HG02981 (cell line): ENCODE results near the gene ANKRD33B.
"Not testable (repeated sequence)": the region's sequence is repeated elsewhere in the genome, so short reads cannot be mapped to it uniquely, and the experiment has no call there.

Experiments
- ATAC-seq: cut with Tn5 transposase; IDR thresholded peaks from one replicate; pipeline ENCODE4 v1.9.1; 2021; ENCODE audit warnings: mild to moderate bottlenecking, moderate library complexity; ENCODE audit not compliant: unreplicated experiment

ANKRD33B gene

DNA sequence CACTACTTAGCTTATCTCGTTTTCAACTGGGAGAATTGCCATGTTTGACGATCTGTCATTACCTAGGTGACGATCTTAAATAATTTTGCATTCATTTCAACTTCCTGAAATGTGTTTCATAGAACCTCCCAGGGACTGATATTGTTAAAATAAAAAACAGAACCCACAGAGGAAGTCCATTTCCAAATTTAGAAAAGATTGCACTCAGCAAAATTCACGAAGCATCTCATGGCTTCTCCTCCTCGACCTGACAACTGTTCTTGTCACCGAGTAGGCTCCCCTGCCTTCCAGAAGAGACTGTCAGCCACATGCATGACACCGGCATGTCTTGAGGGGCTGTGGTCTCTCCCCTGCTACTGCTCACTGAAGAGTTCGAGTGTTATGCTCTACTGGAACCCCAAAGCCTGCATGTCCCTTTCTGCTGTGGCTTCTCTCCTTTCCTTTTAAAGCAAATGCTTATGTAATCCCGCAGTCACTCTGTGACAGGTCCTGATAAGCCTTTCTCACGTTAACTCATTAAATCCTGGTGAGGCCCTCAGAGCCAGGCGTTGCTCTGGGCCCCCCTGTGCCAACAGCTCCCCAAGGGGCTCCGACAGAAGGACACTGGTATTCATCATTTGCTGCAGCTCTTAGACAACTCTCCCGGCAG, 26.8 kb upstream of the ANKRD33B start:
- no peak for ATAC-seq

GRCh38 chr5:10537624-10538023, 26.2 kb upstream of the ANKRD33B start:
- no peak for ATAC-seq

DNA sequence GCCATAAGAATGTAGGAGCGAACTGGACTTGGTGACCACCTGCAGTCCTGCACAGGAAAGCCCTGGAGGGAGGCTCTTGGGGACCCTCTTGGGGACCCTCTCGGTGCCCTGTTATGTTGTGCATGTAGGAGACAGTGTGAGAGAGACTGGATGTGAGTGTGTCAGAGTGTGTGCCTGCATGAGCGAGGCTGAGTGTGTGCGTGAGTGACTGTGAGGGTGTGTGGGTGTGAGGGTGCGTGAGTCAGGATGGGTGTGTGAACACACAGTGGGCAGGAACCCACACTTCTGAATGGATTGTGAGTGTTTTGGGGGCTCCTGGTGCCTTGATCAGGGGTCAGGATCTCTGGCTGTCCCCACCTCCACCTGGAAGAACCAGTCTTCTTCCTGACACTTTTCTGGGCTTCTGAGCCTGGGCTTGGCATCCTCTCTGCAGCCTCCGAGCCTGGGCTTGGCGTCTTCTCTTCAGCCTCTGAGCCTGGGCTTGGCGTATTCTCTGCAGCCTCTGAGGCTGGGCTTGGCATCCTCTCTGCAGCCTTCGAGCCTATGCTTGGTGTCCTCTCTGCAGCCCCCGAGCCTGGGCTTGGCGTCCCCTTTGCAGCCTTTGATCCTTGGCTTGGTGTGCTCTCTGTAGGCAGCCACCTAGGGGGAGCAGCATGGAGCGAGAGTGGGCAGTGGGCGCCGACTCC, 25.6 kb upstream of the ANKRD33B start:
- ATAC-seq = no peak

DNA sequence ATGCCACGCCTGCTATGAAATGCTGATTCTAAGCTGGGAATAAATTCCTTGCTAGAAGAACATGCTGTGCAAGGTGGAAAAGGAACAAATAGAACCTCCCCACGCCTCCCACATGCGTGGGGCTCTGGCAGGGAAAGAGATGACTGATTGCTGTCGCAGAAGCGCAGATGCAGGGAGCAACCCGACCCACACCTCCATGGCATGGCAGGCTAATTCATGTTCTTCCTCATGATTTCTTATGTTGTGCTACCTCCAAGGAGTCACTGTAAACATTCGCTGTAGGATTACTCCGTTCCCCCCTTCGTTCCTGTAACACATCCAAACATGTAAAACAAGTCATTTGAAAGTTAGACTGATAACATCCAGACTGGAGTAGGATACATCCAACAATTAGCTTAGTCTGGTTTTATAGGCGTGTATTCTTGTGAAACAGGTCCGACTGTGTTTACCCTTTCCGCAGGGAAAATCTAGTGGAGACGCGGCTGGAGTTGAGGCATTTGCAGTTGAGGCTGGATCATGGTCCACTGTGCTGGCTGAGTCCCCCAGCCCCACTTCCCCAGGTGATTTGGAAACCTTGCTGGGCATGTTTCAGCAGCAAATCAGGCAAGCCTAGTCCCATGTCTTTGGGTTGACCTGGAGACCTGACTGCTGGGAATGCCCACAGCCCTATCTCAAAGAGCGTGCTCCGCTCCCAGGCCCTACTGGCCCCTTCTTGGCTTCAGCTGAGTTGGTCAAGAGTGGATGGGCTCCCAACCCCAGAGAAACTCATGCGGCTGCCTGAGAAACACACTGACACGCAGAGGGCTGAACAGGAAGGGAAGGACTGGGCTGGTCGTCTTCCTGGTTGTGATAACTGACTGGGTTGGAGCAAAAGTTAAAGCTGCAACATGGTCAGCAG, 24.8 kb upstream of the ANKRD33B start:
- no peak for ATAC-seq

DNA sequence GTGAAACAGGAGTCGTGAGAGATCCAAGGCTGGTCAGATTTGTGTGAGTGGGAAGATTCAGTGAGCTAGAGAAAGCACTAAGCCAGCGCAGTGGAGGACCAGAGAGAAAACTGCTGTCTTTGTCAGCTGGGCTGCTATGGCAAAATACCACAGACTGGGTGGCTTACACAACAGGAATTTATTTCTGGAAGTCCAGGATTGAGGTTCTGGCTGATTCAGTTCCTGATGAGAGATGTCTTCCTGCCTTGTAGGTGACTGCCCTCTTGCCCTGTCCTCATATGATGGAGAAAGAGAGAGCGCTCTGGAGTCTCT, 24.2 kb upstream of the ANKRD33B start:
- ATAC-seq = no peak

- no peak for ATAC-seq
These were observed 23.8 kb upstream of the ANKRD33B start for GRCh38 chr5:10540036-10540544.

DNA sequence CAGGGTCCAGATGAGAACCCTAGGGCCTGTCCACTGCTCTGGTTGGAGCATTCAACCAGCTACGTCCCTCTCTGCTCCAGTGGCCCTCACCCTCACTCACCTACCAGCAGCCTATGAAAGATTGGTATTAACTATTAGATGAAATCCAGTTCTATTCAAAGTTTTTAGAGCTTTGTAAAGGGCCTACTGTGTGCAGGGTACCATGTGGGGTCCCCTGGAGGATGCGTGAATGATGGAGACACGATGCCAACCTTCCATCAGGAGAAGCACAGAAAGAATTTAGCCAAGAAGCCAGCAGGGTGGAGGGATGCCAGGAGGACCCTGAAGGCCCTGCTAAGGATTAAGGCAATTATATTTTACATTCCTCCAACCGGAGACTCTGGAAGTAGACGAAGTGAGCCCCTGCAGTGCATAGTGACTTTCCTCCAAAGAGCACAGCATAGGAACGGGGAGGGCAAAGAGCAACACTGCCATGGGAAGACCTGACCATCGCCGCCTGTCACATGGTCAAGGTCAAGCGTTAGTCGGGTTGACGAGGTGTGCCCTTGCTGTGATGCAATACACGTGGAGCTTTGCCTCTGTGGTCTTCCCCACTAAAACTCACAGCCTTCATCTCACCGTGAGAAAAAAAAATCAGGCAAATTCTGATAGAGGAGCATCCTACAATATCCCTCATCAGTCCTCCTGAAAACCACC, 22.8 kb upstream of the ANKRD33B start:
- ATAC-seq = no peak

DNA sequence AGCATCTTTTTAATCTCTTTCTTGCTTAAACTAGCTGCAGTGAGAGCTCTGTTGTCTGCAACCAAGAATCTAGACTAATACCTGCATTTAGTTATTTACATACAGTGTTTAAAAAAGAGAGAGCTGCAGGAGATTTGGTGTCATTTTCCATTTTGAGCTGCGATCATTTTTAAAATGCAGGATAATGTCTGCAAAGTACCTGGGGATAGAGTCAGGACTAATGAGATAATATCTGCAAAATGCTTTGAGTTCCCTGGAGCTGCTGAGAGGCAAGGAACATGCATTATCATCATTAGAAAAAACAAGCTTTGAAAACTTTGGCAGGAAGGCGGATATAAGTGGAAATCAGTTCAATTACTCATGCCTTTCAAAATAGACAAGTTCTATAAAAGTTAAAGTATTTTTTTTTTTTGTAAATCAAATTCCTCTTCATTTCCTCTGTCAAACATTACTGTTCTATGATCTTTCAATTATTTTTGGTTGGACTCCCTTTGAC, 21.8 kb upstream of the ANKRD33B start:
- no peak for ATAC-seq

GRCh38 chr5:10543585-10544040, 20.3 kb upstream of the ANKRD33B start:
- ATAC-seq = no peak

GRCh38 chr5:10545084-10545483, 18.8 kb upstream of the ANKRD33B start:
- ATAC-seq = no peak

GRCh38 chr5:10546186-10546585, 17.7 kb upstream of the ANKRD33B start:
- no peak for ATAC-seq

- no peak for ATAC-seq
These were observed 15.3 kb upstream of the ANKRD33B start for GRCh38 chr5:10548418-10549122.

DNA sequence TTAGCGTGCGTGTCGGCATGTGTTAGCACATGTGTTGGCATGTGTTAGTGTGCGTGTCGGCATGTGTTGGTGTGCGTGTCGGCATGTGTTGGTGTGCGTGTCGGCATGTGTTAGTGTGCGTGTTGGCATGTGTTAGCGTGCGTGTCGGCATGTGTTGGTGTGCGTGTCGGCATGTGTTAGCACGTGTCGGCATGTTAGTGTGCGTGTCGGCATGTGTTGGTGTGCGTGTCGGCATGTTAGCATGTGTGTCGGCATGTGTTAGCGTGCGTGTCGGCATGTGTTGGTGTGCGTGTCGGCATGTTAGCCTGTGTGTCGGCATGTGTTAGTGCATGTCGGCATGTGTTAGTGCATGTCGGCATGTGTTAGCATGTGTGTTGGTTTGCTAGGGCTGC, 14.8 kb upstream of the ANKRD33B start:
- ATAC-seq = not testable (repeated sequence)

DNA sequence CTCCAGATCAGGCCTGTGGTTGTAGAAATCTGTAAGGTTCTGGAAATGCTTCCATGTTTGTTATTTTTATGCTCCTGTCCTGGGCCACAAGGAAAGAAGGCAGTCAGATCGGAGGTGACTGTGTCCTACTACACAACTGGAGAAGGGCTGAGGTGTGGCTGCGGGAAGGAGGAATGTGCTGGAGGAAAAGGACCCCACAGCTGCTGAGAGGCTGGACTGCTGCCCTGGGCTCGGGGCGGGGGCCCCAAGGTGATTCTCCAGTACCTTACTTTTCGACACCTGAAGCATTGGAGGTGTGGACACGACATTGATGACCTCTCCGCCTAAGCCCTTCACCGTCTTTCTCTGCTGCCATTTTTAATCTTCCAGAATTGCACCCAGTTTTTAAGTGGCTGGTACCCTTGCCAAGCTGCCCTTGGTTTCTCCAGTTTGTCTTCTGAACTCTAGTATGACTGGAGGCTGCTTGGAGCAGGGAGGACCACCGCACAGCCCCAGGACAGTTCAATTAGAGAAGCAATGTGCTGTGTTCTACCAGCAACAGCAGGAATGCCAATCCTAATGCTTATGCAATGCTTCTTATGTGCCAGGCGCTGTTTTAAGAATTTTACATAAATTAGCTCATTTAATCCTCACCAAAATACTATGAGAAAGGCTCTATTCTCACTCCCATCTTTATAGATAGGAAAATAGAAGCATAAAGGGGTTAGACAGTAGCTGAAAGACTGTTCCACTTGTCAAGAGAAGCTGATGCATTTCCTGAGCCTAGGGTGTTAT, 13.5 kb upstream of the ANKRD33B start:
- no peak for ATAC-seq

- no peak for ATAC-seq
These were observed 12.1 kb upstream of the ANKRD33B start for GRCh38 chr5:10551782-10552138.

GRCh38 chr5:10552183-10553143, 11.4 kb upstream of the ANKRD33B start:
- peak; percentile 73 for ATAC-seq

- ATAC-seq = no peak
These were observed 10.4 kb upstream of the ANKRD33B start for GRCh38 chr5:10553476-10553875.

DNA sequence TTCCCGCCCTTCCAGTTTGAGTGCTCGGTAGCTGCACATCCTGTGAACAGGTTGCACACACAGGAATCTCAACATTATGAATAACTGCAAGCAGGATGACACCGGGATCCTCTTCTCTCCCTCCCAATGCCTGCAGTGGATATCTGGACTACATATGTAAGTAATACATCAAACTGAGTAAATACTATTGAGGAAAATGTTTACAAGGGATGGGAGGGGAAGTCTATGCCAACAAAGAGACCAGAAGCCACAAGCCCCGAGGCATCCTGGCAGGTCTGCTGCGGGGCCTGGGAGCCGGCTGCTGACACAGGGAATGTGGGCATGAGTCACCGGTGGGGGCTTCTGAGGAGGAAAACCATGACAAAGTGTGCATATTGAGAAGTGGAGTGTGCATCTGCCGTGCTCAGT, 8.6 kb upstream of the ANKRD33B start:
- no peak for ATAC-seq
